Adipocyte (in vitro differentiated cells): Measurements from ENCODE around the gene SRPK3.

Experiments
- DNase-seq: peaks from one replicate; pipeline ENCODE4 v3.0.0-alpha.2; 2015; ENCODE audit warnings: low read depth
- H3K27me3 ChIP-seq: replicated peaks from 2 replicates; pipeline ENCODE4 v1.7.0; 2013; ENCODE audit warnings: mild to moderate bottlenecking, low read length, moderate library complexity; ENCODE audit not compliant: control insufficient read depth, insufficient read depth
- H3K36me3 ChIP-seq: 2 replicates; pipeline ENCODE4 v1.7.0; 2013; ENCODE audit warnings: low read length, mild to moderate bottlenecking, moderate library complexity; ENCODE audit not compliant: control insufficient read depth, insufficient read depth, severe bottlenecking
- H3K4me1 ChIP-seq: 2 replicates; pipeline ENCODE4 v1.7.0; 2013; ENCODE audit warnings: mild to moderate bottlenecking, low read length, moderate library complexity; ENCODE audit not compliant: control insufficient read depth, insufficient read depth
- H3K4me3 ChIP-seq: 2 replicates; pipeline ENCODE4 v1.7.0; 2013; ENCODE audit warnings: mild to moderate bottlenecking, low read length, moderate library complexity
- H3K9ac ChIP-seq: 2 replicates; pipeline ENCODE4 v1.7.0; 2013; ENCODE audit warnings: mild to moderate bottlenecking, low read length, moderate library complexity
- H3K9me3 ChIP-seq: 2 replicates; pipeline ENCODE4 v1.7.0; 2013; ENCODE audit warnings: mild to moderate bottlenecking, low read length, moderate library complexity; ENCODE audit not compliant: control insufficient read depth

The SRPK3 gene, protein sequence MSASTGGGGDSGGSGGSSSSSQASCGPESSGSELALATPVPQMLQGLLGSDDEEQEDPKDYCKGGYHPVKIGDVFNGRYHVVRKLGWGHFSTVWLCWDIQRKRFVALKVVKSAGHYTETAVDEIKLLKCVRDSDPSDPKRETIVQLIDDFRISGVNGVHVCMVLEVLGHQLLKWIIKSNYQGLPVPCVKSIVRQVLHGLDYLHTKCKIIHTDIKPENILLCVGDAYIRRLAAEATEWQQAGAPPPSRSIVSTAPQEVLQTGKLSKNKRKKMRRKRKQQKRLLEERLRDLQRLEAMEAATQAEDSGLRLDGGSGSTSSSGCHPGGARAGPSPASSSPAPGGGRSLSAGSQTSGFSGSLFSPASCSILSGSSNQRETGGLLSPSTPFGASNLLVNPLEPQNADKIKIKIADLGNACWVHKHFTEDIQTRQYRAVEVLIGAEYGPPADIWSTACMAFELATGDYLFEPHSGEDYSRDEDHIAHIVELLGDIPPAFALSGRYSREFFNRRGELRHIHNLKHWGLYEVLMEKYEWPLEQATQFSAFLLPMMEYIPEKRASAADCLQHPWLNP

DNA sequence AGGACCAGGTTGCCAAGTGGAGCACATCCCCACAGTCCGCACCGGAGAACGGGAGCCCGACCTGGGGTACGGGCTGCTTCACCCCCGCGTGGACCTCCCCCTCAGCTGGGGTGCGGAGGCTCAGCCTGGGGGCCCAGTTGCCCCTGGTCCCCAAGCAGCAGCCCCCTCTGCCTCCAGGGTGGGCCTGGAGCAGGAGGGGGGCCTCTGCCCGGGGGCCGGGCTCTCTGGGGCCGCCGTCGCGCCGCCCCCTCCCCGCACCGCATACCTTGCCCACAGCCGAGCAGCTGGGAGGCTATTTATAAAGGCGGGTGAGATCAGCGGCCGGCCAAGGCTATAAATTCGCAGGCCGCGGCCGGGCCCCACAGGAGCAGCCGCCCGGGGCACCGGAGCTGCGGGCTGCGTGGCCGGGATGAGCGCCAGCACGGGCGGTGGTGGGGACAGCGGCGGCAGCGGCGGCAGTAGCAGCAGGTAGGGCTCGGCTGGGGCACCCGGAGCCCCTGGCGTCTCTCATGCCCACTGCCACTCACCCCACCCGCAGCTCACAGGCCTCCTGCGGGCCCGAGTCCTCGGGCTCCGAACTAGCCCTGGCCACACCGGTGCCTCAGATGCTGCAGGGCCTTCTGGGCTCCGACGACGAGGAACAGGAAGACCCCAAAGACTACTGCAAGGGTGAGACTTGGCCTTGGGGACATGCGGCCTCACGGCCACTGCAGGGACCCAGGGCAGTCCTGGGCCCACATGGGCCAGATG lies at the start of gene SRPK3:
Gene SRPK3 (plus strand): TSS at position 364 of the 750 bp plus-strand sequence. CDS start 46 bp downstream, at position 410.
- no peak within 1 kb of the TSS for H3K4me3 ChIP-seq
- no peaks in the 10 kb centered on the region for H3K9me3 ChIP-seq
- H3K36me3 ChIP-seq, result peaks cover 17% of the 10 kb centered on the region
- no peak within 1 kb of the TSS for H3K9ac ChIP-seq
- no peaks in the 10 kb centered on the region for H3K27me3 ChIP-seq
- DNase-seq, result peak; percentile 37
- peaks cover 3% of the 10 kb centered on the region for H3K4me1 ChIP-seq

- Histone ChIP-seq H3K27me3 (no peaks in the 10 kb centered on the region), H3K9ac (no peak overlapping the region), H3K36me3 (peaks cover 8% of the 10 kb centered on the region), H3K9me3 (peaks cover 12% of the 10 kb centered on the region), H3K4me3 (no peak overlapping the region), H3K4me1 (peaks cover 25% of the 10 kb centered on the region)
- DNase-seq, result peak; percentile 83
Measured at GRCh38 chrX:153731117-153731844, 49.6 kb upstream of the SRPK3 start.

DNA sequence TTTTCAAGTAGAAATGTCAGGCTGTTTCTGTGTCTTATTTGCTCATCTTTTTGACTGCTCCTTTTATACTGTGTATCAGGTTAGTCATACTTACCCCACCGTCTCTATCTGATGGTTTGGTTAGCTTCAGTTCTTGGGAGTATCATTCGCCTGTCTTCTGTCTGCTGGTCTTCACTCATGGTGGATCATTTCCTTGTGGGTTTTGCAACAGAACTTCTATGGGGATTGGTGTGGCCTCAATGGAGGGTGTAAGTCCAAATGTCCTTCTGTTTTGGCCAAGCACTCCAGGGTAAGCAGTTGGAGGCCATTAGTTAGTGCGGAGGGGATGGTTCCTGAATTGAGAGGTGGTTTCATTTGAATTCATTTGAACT lies 49.0 kb upstream of the SRPK3 start:
- Histone ChIP-seq H3K27me3 (no peaks in the 10 kb centered on the region), H3K9me3 (peaks cover 12% of the 10 kb centered on the region), H3K4me3 (no peak overlapping the region), H3K36me3 (peaks cover 13% of the 10 kb centered on the region), H3K9ac (no peak overlapping the region), H3K4me1 (peaks cover 20% of the 10 kb centered on the region)
- DNase-seq, result no peak

DNA sequence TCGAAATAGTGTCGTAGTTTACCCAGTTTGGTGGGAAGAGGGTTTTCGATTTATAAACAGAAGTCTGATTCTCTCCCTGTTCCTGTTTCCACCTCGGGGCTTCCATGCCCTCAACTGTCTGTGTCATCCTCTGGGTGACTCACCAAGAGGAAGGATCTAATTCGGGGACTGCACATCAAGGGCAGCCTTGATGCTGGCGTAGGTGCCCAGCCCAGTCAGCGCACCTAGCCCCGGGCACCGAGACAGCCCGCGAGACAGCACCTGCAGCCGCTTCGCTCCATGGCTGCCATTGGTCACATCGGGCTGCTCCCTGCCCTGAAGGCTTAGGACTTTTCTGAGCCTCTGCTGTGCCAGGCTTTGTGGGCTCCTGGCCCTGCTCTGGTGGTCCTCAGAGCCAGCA lies 48.4 kb upstream of the SRPK3 start:
- Histone ChIP-seq H3K4me3 (no peak overlapping the region), H3K27me3 (no peaks in the 10 kb centered on the region)

DNA sequence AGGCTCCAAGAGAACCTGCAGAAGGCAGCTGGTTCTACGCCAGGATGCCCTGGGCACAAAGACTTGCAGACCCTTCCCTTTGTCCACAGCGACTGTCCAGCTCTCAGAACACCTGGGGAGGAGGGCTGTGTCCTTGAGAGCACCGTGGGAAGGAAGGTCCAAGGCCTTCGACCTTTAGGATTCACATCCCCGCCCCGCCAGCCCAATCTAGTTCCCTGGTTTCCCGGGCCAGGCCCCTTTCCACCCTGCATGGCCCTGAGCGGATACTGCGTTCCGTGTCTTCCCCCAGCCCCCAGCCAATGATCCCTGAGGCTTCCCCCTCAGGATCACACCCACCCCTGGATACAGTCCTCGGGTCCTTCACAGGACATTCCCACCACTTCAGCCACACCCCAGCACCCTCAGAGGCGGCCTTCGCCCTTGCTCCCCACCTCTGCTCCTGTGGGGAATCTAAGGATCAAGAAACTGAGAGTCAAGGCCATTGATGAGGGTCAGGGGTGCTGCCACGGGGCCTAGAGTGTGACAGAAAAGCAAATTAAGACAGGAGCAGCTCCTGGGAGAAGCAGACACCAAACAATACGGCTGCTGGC lies 47.1 kb upstream of the SRPK3 start:
- Histone ChIP-seq H3K4me1 (peaks cover 8% of the 10 kb centered on the region), H3K36me3 (peaks cover 20% of the 10 kb centered on the region), H3K9ac (no peak overlapping the region), H3K9me3 (peaks cover 12% of the 10 kb centered on the region), H3K4me3 (no peak overlapping the region), H3K27me3 (no peaks in the 10 kb centered on the region)
- no peak for DNase-seq

More for the DNA sequence above, 48.4 kb upstream of the SRPK3 start:
- no peak overlapping the region for H3K9ac ChIP-seq
- H3K36me3 ChIP-seq, result peaks cover 18% of the 10 kb centered on the region
- peaks cover 14% of the 10 kb centered on the region for H3K4me1 ChIP-seq
- H3K9me3 ChIP-seq, result peaks cover 12% of the 10 kb centered on the region
- DNase-seq, result no peak

DNA sequence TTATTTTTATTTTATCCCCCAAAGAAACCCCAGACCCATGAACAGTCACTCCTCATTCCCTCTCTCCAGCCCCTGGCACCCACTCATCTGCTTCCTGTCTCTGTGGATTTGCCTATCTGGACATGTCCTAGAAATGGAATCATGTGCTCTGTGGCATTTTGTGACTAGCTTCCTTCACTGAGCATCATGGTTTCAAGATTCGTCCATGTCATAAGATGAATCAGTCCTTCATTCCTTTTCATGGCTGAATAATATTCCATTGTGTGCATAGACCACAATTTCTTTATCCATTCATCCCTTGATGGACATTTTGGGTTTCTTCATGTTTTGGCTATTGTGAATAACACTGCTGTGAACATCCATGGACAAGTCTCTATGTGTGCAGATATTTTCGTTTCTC lies 46.0 kb upstream of the SRPK3 start:
- peaks cover 8% of the 10 kb centered on the region for H3K4me1 ChIP-seq
- DNase-seq, result no peak
- no peak overlapping the region for H3K9ac ChIP-seq
- H3K4me3 ChIP-seq, result no peak overlapping the region
- no peaks in the 10 kb centered on the region for H3K27me3 ChIP-seq
- H3K9me3 ChIP-seq, result peaks cover 12% of the 10 kb centered on the region
- peaks cover 12% of the 10 kb centered on the region for H3K36me3 ChIP-seq

DNA sequence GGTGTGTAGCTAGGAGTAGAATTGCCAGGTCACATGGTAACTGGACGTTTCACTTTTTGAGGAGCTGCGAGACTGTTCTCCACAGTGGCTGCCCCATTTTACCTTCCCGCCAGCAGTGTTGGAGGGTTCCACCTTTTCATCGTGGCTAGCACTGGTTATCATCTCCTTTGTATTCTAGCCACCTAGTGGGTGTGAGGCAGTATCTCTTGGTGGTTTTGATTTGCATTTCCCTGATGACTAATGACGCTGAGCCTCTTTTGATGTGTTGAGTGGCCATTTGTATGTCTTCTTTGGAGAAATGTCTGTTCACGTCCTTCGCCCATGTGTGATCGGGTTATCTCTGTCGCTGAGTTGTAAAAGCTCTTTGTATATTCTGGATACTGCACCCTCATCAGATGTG lies 45.6 kb upstream of the SRPK3 start:
- Histone ChIP-seq H3K36me3 (peaks cover 12% of the 10 kb centered on the region), H3K27me3 (no peaks in the 10 kb centered on the region), H3K9ac (no peak overlapping the region), H3K4me3 (no peak overlapping the region), H3K9me3 (peaks cover 12% of the 10 kb centered on the region), H3K4me1 (peaks cover 8% of the 10 kb centered on the region)
- DNase-seq, result no peak

DNA sequence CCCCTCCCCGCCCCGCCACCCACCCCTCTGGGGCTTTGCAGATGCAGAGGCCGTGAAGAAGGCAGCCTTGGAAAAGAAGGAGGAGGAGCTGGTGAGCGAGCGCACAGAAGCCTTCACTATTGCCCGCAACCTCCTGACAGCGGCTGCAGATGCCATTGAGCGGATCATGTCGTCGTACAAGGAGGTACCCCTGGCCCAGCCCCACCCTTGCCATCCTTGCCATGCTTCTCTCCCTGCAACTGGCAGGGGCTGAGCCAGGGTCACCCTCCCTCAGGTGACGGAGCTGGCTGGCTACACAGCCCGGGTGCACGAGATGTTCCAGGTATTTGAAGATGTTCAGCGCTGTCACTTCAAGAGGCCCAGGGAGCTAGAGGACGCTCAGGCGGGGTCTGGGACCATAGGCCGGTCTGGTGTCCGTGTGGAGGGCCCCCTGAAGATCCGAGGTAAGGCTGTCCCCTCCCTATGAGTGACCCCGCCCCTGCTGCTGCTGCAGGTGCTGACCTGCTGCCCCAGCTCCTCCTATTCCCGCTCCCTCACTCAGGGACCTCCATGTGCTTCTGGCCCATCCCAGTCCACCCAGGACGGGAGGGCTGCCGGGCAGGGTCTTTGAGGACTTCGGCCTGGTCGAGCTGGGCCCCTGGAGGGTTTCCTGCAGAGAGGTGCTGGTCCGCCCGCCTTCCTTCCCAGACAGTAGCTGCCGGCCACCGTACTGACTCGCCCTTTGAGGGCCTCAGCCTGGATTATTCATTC lies 44.6 kb upstream of the SRPK3 start:
- no peaks in the 10 kb centered on the region for H3K27me3 ChIP-seq
- peaks cover 16% of the 10 kb centered on the region for H3K36me3 ChIP-seq
- no peak for DNase-seq

GRCh38 chrX:153736871-153737441 lies 43.9 kb upstream of the SRPK3 start:
- Histone ChIP-seq H3K36me3 (peaks cover 16% of the 10 kb centered on the region), H3K4me3 (no peak overlapping the region), H3K27me3 (no peaks in the 10 kb centered on the region), H3K9ac (no peak overlapping the region), H3K4me1 (no peaks in the 10 kb centered on the region), H3K9me3 (peaks cover 3% of the 10 kb centered on the region)
- DNase-seq, result no peak

More for the DNA sequence above, 44.6 kb upstream of the SRPK3 start:
- no peak overlapping the region for H3K4me3 ChIP-seq
- H3K9me3 ChIP-seq, result peaks cover 10% of the 10 kb centered on the region
- H3K9ac ChIP-seq, result no peak overlapping the region
- peaks cover 2% of the 10 kb centered on the region for H3K4me1 ChIP-seq

DNA sequence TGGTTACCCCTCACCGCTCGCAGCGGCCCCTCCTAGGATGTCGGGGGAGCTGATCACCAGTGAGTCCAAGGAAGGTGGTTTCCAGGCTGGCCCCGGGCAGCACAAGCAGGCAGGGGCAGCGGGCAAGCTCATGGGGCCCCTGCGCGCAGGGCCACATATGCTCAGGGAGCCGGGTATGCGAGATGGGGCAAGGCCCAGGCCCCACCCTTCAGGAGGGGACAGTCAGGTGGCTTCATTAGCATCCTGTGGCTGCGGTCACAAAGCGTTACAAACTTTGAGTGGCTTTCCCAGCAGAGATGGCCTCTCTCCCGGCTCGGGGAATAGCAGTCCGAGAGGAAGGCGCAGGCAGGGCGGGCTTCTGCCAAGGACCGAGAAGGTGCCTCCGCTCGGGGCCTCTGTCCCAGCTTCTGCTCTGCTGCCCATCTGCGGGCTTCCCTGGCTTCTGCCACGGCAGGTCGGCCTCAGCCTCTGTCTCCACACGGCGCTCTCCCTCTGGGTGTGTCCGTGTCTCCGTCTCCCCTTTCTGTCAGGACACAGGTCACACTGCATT lies 42.7 kb upstream of the SRPK3 start:
- Histone ChIP-seq H3K36me3 (peaks cover 16% of the 10 kb centered on the region), H3K9me3 (no peaks in the 10 kb centered on the region), H3K27me3 (no peaks in the 10 kb centered on the region), H3K4me1 (peaks cover under 1% of the 10 kb centered on the region), H3K9ac (no peak overlapping the region), H3K4me3 (no peak overlapping the region)
- no peak for DNase-seq
